Thoracic aorta (tissue), 2 donors: ENCODE results near the gene MTUS2. TPM values are rescaled to one million over a fixed set of nuclear protein-coding genes. Genes with fewer than 3 reads are reported as not detected.

Experiments
- ATAC-seq: fragments of 150-250 bp; one replicate; pipeline ENCODE4 v1.8.0; 2017; ENCODE audit warnings: low read depth; ENCODE audit not compliant: insufficient number of reproducible peaks, low FRiP score
- DNase-seq: peaks from one replicate; pipeline ENCODE4 v3.0.0-alpha.2; 2020; ENCODE audit warnings: low spot score
- H3K27ac ChIP-seq, 2 donors: fragments of 200-600 bp; sonication (generic); 1 replicate in 1 of 2; 2 replicates in 1 of 2; pipeline ENCODE4 v1.5.1; 2016; ENCODE audit warnings: mild to moderate bottlenecking in 2 of 2, moderate library complexity in 2 of 2
- H3K27me3 ChIP-seq: fragments of 200-600 bp; sonication (generic); replicated peaks from 2 replicates; pipeline ENCODE4 v1.6.0; 2016; ENCODE audit warnings: mild to moderate bottlenecking; ENCODE audit not compliant: insufficient read depth
- H3K36me3 ChIP-seq: fragments of 200-600 bp; sonication (generic); one replicate; pipeline ENCODE4 v1.5.1; 2016
- H3K4me1 ChIP-seq, 2 donors: fragments of 200-600 bp; sonication (generic); 1 replicate in 1 of 2; 2 replicates in 1 of 2; pipeline versions ENCODE4 v1.5.1 to v1.6.0; 2016; ENCODE audit warnings: low read depth in 2 of 2, mild to moderate bottlenecking in 1 of 2; ENCODE audit not compliant: control insufficient read depth in 1 of 2
- H3K4me3 ChIP-seq: fragments of 200-600 bp; sonication (generic); 2 replicates; pipeline ENCODE4 v1.5.1; 2016; ENCODE audit warnings: mild to moderate bottlenecking
- H3K9me3 ChIP-seq: fragments of 200-600 bp; sonication (generic); 2 replicates; pipeline ENCODE4 v1.5.1; 2016
- total RNA-seq, 2 donors: library from RNA; depleted of rRNA; stranded (reverse); fragments of >200 nt; gene quantifications; one replicate each; pipeline versions ENCODE4 v1.1.0 to v1.2.3, GENCODE V29; 2016
- TF ChIP-seq, protein P1 (sequence below): fragments of 200-600 bp; sonication (generic); IDR thresholded peaks from one replicate; pipeline ENCODE4 v1.5.1; 2019; ENCODE audit warnings: antibody characterized with exemption

The MTUS2 gene
- total RNA-seq, 2 donors from 2014 or later = 14.9 to 26.4 TPM

DNA sequence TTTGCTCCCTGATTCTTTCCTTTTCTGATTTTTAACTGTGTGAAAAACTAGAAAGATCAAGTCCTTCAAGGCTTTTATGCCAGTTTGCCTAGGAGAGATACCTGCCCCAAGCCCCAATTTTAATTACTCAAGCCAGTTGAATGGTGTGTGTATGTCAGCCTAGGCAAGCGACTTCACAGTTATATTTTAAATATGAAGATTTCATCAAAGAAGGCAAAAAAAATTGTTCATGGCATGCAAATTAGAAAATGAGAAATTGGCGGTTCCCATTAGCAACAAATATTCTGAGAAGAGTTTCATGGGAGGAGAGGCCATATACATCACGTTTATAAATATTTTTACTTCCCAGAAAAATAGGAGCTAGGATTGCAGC lies 607.8 kb downstream of the MTUS2 start:
- Histone ChIP-seq H3K9me3 (no peaks in the 10 kb centered on the region), H3K27ac (peak overlapping the region; percentile 55 to 58), H3K4me3 (peak overlapping the region; percentile 75), H3K36me3 (no peaks in the 10 kb centered on the region), H3K4me1 (peaks cover 8 to 31% of the 10 kb centered on the region in 2 donors), H3K27me3 (no peaks in the 10 kb centered on the region)
- TF ChIP-seq, protein P1, sequence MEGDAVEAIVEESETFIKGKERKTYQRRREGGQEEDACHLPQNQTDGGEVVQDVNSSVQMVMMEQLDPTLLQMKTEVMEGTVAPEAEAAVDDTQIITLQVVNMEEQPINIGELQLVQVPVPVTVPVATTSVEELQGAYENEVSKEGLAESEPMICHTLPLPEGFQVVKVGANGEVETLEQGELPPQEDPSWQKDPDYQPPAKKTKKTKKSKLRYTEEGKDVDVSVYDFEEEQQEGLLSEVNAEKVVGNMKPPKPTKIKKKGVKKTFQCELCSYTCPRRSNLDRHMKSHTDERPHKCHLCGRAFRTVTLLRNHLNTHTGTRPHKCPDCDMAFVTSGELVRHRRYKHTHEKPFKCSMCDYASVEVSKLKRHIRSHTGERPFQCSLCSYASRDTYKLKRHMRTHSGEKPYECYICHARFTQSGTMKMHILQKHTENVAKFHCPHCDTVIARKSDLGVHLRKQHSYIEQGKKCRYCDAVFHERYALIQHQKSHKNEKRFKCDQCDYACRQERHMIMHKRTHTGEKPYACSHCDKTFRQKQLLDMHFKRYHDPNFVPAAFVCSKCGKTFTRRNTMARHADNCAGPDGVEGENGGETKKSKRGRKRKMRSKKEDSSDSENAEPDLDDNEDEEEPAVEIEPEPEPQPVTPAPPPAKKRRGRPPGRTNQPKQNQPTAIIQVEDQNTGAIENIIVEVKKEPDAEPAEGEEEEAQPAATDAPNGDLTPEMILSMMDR = no peak
- no peak for DNase-seq
- no peak for ATAC-seq

DNA sequence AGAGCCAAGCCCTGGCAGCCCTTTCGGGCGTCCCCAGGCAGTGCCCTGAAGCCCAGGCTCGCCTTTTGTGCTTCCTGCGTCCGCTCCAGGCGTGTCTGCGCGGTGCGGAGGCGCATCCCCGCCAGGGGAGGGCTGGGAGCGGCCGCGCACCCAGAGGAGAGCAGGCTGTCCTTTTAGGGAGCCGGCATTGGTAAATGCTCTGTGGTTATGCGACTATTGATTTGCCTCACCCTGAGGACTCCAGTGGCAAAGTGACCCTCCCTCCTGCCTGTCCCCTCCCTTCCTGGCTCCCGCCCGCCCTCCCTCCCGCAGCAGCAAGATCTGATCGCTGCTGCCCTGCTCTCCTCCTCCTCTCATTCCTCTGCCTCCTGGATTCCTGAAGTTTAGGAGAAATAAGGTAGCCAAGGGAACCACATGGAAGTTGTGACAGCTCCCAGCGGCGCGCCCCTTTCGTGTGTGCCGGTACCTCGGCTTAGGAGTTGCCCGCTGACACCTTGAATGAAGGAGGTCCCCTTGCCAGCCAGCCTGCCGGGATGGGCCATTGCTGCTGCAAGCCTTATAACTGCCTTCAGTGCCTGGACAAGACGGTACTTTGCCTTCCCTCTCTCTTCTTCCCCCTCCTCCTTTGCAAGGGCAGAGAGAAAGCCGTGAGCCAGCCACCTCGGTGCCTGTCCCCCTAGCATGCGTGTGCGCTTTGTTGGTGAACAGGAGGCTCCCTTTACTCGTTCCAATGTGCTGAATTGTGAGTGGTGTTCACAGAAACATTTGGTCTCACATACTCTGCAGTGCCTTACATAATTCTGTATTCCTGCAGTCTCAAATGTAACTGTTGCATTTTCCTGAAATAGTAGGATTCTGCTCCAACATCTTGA lies 608.4 kb downstream of the MTUS2 start:
- TF ChIP-seq, protein P1 = no peak
- no peaks in the 10 kb centered on the region for H3K9me3 ChIP-seq
- H3K27ac ChIP-seq = peak overlapping the region; percentile 58 to 65
- H3K4me3 ChIP-seq = peak overlapping the region; percentile 75
- no peaks in the 10 kb centered on the region for H3K36me3 ChIP-seq
- ATAC-seq (no peak), DNase-seq (no peak)
- H3K27me3 ChIP-seq = no peaks in the 10 kb centered on the region
- H3K4me1 ChIP-seq = peaks cover 8 to 34% of the 10 kb centered on the region in 2 donors

DNA sequence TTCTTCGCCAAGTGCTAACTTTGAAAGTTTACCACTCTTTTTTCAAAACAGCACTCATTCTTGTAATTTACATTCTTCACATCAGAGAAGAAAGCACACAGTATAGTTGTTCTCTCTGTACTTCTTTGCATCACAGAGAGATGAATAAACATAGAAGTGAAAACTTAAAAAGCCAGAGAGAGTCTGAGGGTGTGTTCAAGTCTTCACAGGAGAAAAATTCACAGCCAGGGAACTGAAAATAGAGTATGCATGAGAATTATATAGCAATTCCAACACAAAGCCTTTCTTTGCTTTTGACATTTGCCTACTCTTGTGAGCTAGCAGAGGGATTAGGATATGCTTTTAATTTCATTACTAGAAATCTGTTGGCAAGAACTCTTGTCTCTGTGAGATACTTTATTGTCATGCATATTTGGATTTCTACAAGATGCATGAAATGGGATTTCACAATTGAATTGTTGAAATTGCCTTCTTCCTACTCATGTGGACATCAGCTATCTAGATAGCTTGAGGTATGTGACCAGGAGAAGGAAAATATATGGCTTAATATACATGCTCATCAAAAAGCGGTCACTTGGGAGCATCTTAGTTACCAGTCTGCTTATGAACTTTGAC lies 609.3 kb downstream of the MTUS2 start:
- TF ChIP-seq, protein P1 = no peak
- Histone ChIP-seq H3K27ac (peak overlapping the region; percentile 58 to 65), H3K9me3 (no peaks in the 10 kb centered on the region), H3K4me1 (peaks cover 9 to 42% of the 10 kb centered on the region in 2 donors), H3K27me3 (no peaks in the 10 kb centered on the region), H3K36me3 (no peaks in the 10 kb centered on the region), H3K4me3 (peak overlapping the region; percentile 75)
- DNase-seq (no peak), ATAC-seq (no peak)

DNA sequence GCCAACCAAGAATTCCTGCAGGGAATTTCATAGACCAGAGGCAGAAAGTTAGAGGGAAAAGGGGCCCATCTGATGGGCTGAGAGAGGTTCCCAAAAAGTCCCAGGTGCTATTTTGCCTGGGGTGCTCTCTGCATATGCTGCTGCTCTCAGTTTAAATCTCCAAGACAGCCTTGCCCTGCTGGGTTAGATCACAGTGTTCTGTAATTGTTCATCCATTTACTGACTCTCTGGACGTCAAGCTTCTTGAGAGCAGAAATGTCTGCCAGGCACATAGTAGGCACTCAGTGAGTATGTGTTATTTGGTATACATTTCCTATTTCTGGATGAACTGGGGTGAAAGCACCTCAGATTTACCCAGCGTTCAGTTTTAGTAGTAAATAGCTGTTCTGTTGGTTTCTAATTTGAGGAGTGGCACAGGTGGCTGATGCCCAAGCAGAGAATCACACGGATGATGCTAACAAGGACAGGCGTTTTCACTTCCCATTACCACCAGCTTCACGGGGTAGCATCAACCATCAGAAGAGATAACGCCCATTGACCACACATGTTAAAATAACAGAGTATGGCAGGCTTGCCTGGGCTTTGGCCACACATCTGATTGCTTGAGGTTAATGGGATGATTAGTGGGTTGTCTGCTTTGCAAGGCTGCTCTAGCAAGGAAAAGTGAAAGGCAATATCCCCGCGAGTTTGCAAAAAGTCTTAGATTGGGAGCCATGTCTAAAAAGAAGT lies 614.2 kb downstream of the MTUS2 start:
- ATAC-seq = no peak
- no peak overlapping the region for H3K4me3 ChIP-seq
- peaks cover 40 to 78% of the 10 kb centered on the region in 2 donors for H3K4me1 ChIP-seq
- DNase-seq = no peak
- H3K27ac ChIP-seq = peak overlapping the region; percentile 89
- TF ChIP-seq, protein P1 = no peak
- H3K27me3 ChIP-seq = no peaks in the 10 kb centered on the region
- no peaks in the 10 kb centered on the region for H3K36me3 ChIP-seq
- H3K9me3 ChIP-seq = no peaks in the 10 kb centered on the region
